Neural crest cell (in vitro differentiated cells): ENCODE measurements around the gene CNNM1. TPM values are rescaled to one million over a fixed set of nuclear protein-coding genes. Genes with fewer than 3 reads are reported as not detected.

Source experiments
- DNase-seq: peaks from one replicate; pipeline ENCODE4 v3.0.0; 2021; ENCODE audit warnings: low read depth, mixed read lengths, low spot score
- H3K27ac Mint-ChIP-seq: one replicate; pipeline ENCODE4 v1.8.0; 2021; ENCODE audit warnings: mild to moderate bottlenecking, mixed read lengths; ENCODE audit not compliant: unreplicated experiment
- H3K27me3 Mint-ChIP-seq: 2 replicates; pipeline ENCODE4 v1.8.0; 2021; ENCODE audit warnings: low read depth, mild to moderate bottlenecking, mixed read lengths
- H3K36me3 Mint-ChIP-seq: 2 replicates; pipeline ENCODE4 v1.8.0; 2021; ENCODE audit warnings: low read depth, mild to moderate bottlenecking, mixed read lengths
- H3K4me1 Mint-ChIP-seq: 2 replicates; pipeline ENCODE4 v1.8.0; 2021; ENCODE audit warnings: mixed read lengths
- H3K4me3 Mint-ChIP-seq: one replicate; pipeline ENCODE4 v1.8.0; 2021; ENCODE audit warnings: mild to moderate bottlenecking, mixed read lengths
- H3K9me3 Mint-ChIP-seq: 2 replicates; pipeline ENCODE4 v1.8.0; 2021; ENCODE audit warnings: mixed read lengths
- total RNA-seq: library from RNA; stranded (reverse); gene quantifications from 2 replicates; pipeline ENCODE4 v1.2.1, GENCODE V29; 2021
- TF ChIP-seq, protein P1 (sequence below): fragments of 200-600 bp; sonication (generic); conservative IDR thresholded peaks from 2 replicates; pipeline ENCODE4 v1.5.0; 2021; ENCODE audit warnings: antibody characterized with exemption, mild to moderate bottlenecking

The CNNM1 gene
- total RNA-seq, 1 donor from 2014 or later, result 2.0 TPM

DNA sequence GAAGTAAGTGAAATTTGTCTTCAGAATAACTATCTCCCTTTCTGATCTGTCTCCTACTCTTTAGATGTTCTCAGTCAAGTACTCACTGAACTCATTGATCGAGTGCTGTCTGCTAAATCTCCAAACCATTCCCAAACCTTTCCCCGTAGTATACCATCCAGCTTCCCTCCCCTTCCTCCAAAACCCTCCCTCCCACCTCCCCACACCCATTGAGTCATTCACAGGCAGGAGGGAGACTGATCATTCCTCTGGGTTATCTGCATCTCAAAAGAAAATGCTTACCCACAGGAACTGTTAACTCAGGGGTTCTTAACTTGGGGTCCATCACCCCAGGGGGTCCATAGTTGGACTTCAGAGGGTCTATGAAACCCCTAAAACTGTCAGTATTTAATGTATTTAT, 63.9 kb downstream of the CNNM1 start:
- TF ChIP-seq, protein P1, sequence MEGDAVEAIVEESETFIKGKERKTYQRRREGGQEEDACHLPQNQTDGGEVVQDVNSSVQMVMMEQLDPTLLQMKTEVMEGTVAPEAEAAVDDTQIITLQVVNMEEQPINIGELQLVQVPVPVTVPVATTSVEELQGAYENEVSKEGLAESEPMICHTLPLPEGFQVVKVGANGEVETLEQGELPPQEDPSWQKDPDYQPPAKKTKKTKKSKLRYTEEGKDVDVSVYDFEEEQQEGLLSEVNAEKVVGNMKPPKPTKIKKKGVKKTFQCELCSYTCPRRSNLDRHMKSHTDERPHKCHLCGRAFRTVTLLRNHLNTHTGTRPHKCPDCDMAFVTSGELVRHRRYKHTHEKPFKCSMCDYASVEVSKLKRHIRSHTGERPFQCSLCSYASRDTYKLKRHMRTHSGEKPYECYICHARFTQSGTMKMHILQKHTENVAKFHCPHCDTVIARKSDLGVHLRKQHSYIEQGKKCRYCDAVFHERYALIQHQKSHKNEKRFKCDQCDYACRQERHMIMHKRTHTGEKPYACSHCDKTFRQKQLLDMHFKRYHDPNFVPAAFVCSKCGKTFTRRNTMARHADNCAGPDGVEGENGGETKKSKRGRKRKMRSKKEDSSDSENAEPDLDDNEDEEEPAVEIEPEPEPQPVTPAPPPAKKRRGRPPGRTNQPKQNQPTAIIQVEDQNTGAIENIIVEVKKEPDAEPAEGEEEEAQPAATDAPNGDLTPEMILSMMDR, result no peak
- peaks cover 3% of the 10 kb centered on the region for H3K36me3 Mint-ChIP-seq
- DNase-seq, result no peak
- H3K4me1 Mint-ChIP-seq, result peaks cover 4% of the 10 kb centered on the region
- H3K9me3 Mint-ChIP-seq, result no peaks in the 10 kb centered on the region
- H3K27ac Mint-ChIP-seq, result peak overlapping the region; percentile 19
- peaks cover 2% of the 10 kb centered on the region for H3K27me3 Mint-ChIP-seq
- no peak overlapping the region for H3K4me3 Mint-ChIP-seq

DNA sequence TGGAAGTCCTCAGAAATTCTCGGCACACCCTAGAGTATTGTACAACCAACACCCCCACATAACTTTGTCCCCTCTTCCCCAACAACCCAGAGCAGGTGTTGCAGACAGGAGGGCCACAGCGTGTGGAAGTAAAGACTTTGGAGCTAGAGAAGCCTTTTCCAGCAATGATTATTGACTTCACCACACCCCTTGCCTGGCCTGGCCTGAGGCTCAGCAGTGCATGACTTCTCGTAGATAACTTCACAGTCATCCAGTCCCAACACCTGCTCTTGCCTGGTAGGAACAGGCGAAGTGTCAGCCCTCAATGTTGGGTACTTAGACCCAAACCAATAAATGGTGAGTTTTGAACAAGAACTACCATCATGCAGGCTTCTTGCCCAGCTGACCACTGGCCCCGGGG, 64.5 kb downstream of the CNNM1 start:
- Mint-ChIP-seq H3K9me3 (no peaks in the 10 kb centered on the region), H3K4me3 (no peak overlapping the region), H3K4me1 (peaks cover 4% of the 10 kb centered on the region), H3K36me3 (peaks cover 3% of the 10 kb centered on the region), H3K27me3 (peaks cover 2% of the 10 kb centered on the region), H3K27ac (no peak overlapping the region)
- DNase-seq, result no peak
- TF ChIP-seq, protein P1, result no peak

DNA sequence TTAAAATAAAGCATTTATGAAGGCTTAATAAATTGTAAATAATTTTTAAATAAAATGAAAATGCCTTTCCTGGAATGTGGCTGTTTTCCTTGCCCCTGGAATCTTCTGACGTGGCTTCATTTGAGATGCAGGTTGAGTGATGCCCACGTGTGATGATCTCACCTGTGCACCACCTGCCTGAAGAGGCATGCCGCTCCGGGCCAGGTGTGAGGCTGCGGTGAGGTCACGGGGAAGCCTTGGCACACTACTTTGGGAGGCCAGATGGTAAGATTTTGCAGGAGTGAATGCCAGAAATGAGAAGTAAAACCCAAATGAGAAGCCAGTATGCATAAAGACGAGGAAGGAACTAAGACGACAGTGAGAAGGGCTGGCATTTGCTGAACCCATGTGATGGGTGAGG, 65.1 kb downstream of the CNNM1 start:
- H3K4me3 Mint-ChIP-seq, result no peak overlapping the region
- peaks cover 3% of the 10 kb centered on the region for H3K36me3 Mint-ChIP-seq
- H3K27ac Mint-ChIP-seq, result peak overlapping the region; percentile 75
- H3K27me3 Mint-ChIP-seq, result peaks cover 2% of the 10 kb centered on the region
- no peaks in the 10 kb centered on the region for H3K9me3 Mint-ChIP-seq
- peaks cover 4% of the 10 kb centered on the region for H3K4me1 Mint-ChIP-seq
- TF ChIP-seq, protein P1, result no peak
- no peak for DNase-seq

DNA sequence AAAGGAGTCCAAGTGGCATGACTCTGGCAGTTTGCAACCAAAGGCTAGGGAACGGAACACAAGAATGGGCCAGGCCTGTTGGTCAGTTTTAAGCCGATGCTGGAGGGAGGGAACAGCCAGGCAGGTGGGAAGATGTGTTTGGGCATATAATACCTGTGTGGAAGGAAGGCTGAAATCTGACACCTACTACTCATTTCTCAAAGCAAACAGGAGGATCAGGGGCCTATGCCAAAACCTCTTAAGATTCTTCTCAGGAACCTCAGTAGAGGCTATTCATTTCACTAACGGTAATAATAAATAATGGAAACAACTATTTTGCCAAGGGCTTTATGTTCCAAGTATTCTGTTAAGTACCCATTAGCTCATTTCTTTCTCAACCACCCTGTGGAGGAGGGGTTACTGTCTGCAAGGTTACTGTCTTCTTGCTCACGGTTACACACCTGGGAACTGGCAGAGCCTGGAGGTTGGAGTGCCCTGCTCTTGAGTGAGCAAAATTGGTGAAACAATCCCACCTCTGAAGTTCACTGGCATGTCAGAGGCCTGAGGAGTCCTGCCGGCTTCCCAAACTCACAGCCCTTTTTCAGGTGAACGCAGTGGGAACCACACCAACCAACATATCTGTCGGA, 65.7 kb downstream of the CNNM1 start:
- no peak for DNase-seq
- H3K9me3 Mint-ChIP-seq, result no peaks in the 10 kb centered on the region
- H3K36me3 Mint-ChIP-seq, result peaks cover 3% of the 10 kb centered on the region
- TF ChIP-seq, protein P1, result no peak
- H3K27ac Mint-ChIP-seq, result no peak overlapping the region
- peaks cover 4% of the 10 kb centered on the region for H3K4me1 Mint-ChIP-seq
- peaks cover 2% of the 10 kb centered on the region for H3K27me3 Mint-ChIP-seq
- no peak overlapping the region for H3K4me3 Mint-ChIP-seq

DNA sequence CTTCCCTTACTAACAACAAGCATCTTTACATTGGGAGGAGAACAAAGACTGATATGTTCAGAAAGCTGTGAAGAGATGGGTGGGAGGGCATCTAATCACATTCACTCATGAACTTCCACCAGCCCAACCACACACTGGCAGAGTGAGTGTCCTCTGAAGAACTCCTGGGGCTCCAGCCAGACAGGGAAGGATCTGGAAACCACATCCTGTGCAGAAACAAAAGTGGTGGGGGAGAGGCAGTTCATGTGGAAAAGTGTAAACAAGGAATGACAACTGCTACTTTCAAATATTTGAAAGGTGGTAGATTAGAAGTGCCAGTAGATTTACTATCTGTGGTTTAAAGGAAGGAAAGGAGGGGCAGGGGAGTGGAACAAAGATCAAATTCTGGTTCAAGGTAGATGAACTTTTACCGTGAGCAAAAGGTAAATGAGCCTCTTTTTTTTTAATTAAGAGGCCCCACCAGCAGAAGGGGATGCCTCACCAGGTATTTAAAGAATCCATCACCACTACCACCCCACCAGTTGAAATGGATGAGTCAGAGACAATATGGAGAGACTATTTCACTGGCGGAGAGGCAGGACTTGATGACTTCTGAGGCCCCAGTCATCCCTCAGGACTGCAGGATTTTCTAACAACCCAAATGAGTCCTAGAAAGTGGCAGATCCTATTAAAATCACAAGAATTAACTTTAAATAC, 66.7 kb downstream of the CNNM1 start:
- no peak for DNase-seq
- H3K27ac Mint-ChIP-seq, result no peak overlapping the region
- H3K36me3 Mint-ChIP-seq, result peaks cover 3% of the 10 kb centered on the region
- H3K4me1 Mint-ChIP-seq, result peaks cover 4% of the 10 kb centered on the region
- TF ChIP-seq, protein P1, result no peak
- peaks cover 2% of the 10 kb centered on the region for H3K27me3 Mint-ChIP-seq
- no peak overlapping the region for H3K4me3 Mint-ChIP-seq
- no peaks in the 10 kb centered on the region for H3K9me3 Mint-ChIP-seq
